RWPE2 (cell line): ENCODE measurements around the gene C2orf76.

ENCODE experiments used
- ATAC-seq: fragments of 200-7000 bp; cut with Tn5 transposase; 3 replicates; pipeline ENCODE4 v1.9.1; 2021; ENCODE audit warnings: low read depth
- DNase-seq: peaks from one replicate; pipeline ENCODE4 v3.0.0-alpha.2; 2020; ENCODE audit warnings: low spot score
- H3K27ac ChIP-seq: fragments of 450-650 bp; 2 replicates; pipeline ENCODE4 v1.5.1; 2017; ENCODE audit warnings: mild to moderate bottlenecking; ENCODE audit not compliant: poor library complexity, severe bottlenecking
- H3K27me3 ChIP-seq: fragments of 250-450 bp; sonication (Bioruptor Pico); 2 replicates; pipeline ENCODE4 v1.5.1; 2021; ENCODE audit warnings: mild to moderate bottlenecking, moderate library complexity; ENCODE audit not compliant: insufficient read depth, poor library complexity, severe bottlenecking
- H3K36me3 ChIP-seq: fragments of 250-450 bp; sonication (Bioruptor Pico); 2 replicates; pipeline ENCODE4 v1.5.1; 2020; ENCODE audit warnings: low read depth, mild to moderate bottlenecking, moderate library complexity
- H3K4me1 ChIP-seq: fragments of 250-450 bp; sonication (Bioruptor Pico); 2 replicates; pipeline ENCODE4 v1.5.1; 2021; ENCODE audit warnings: mild to moderate bottlenecking, moderate library complexity; ENCODE audit not compliant: insufficient read depth, poor library complexity, severe bottlenecking
- H3K4me3 ChIP-seq: fragments of 250-450 bp; sonication (Bioruptor Pico); 2 replicates; pipeline ENCODE4 v1.5.1; 2021; ENCODE audit warnings: mild to moderate bottlenecking, moderate library complexity; ENCODE audit not compliant: severe bottlenecking
- H3K9me3 ChIP-seq: fragments of 250-450 bp; sonication (Bioruptor Pico); 2 replicates; pipeline ENCODE4 v1.5.1; 2021; ENCODE audit warnings: mild to moderate bottlenecking, moderate library complexity; ENCODE audit not compliant: severe bottlenecking
- CTCF ChIP-seq: fragments of 450-650 bp; IDR thresholded peaks from one replicate; pipeline ENCODE4 v1.5.1; 2017; ENCODE audit warnings: mild to moderate bottlenecking, moderate library complexity; ENCODE audit not compliant: poor library complexity, severe bottlenecking

Gene C2orf76

GRCh38 chr2:119253760-119254600 lies 112.7 kb downstream of the C2orf76 start:
- TF ChIP-seq CTCF, result no peak
- no peak for ATAC-seq
- Histone ChIP-seq H3K4me1 (peaks cover 31% of the 10 kb centered on the region), H3K36me3 (peaks cover 14% of the 10 kb centered on the region), H3K4me3 (no peak overlapping the region), H3K27me3 (no peaks in the 10 kb centered on the region), H3K9me3 (no peaks in the 10 kb centered on the region), H3K27ac (peak overlapping the region; percentile 87)
- no peak for DNase-seq

- no peaks in the 10 kb centered on the region for H3K9me3 ChIP-seq
- no peak for TF ChIP-seq CTCF
- no peak overlapping the region for H3K4me3 ChIP-seq
- H3K36me3 ChIP-seq, result peaks cover 14% of the 10 kb centered on the region
- DNase-seq (no peak), ATAC-seq (peak; percentile 4; the same call in 1 of the 3 replicates)
- peaks cover 32% of the 10 kb centered on the region for H3K4me1 ChIP-seq
- peak overlapping the region; percentile 87 for H3K27ac ChIP-seq
- no peaks in the 10 kb centered on the region for H3K27me3 ChIP-seq
Measured at GRCh38 chr2:119253114-119253702, 113.4 kb downstream of the C2orf76 start.
